OCI-LY1 (cell line): Measurements from ENCODE around the gene FUT4.

Experiments used
- H2AFZ ChIP-seq: fragments of 200-600 bp; sonication (generic), shearing (Covaris generic); 2 replicates; pipeline ENCODE4 v1.6.0; 2014; ENCODE audit warnings: antibody characterized with exemption, mild to moderate bottlenecking, low read length
- H3F3A ChIP-seq: fragments of 200-600 bp; sonication (generic), shearing (Covaris generic); 2 replicates; pipeline ENCODE4 v1.6.0; 2014; ENCODE audit warnings: mild to moderate bottlenecking, antibody characterized with exemption, low read length, moderate library complexity; ENCODE audit not compliant: insufficient read depth
- H3K27ac ChIP-seq: fragments of 200-600 bp; sonication (generic); 2 replicates; pipeline ENCODE4 v1.5.1; 2014; ENCODE audit warnings: low read length, mixed run types, mild to moderate bottlenecking, low read depth; ENCODE audit not compliant: poor library complexity, severe bottlenecking
- H3K27me3 ChIP-seq: fragments of 200-600 bp; sonication (generic); 2 replicates; pipeline ENCODE4 v1.6.0; 2014; ENCODE audit warnings: antibody characterized with exemption, mild to moderate bottlenecking, low read length, moderate library complexity; ENCODE audit not compliant: insufficient read depth
- H3K36me3 ChIP-seq: fragments of 200-600 bp; sonication (generic); 2 replicates; pipeline ENCODE4 v1.6.1; 2014; ENCODE audit warnings: mild to moderate bottlenecking, antibody characterized with exemption, low read length, moderate library complexity, mixed read lengths; ENCODE audit not compliant: insufficient read depth
- H3K4me1 ChIP-seq: fragments of 200-600 bp; sonication (generic); 2 replicates; pipeline ENCODE4 v1.5.1; 2014; ENCODE audit warnings: mild to moderate bottlenecking, low read length, moderate library complexity; ENCODE audit not compliant: insufficient read depth, severe bottlenecking
- H3K4me2 ChIP-seq: fragments of 200-600 bp; sonication (generic), shearing (Covaris generic); 2 replicates; pipeline ENCODE4 v1.6.1; 2014; ENCODE audit warnings: low read length
- H3K4me3 ChIP-seq: fragments of 200-600 bp; sonication (generic); 2 replicates; pipeline ENCODE4 v1.5.1; 2014; ENCODE audit warnings: low read length, low read depth, mild to moderate bottlenecking, mixed read lengths; ENCODE audit not compliant: poor library complexity, severe bottlenecking
- H3K79me2 ChIP-seq: fragments of 200-600 bp; shearing (Covaris generic); 2 replicates; pipeline ENCODE4 v1.6.1; 2016; ENCODE audit warnings: mixed run types, low read length, mixed read lengths; ENCODE audit not compliant: insufficient read depth
- H3K9ac ChIP-seq: fragments of 200-600 bp; sonication (generic), shearing (Covaris generic); 2 replicates; pipeline ENCODE4 v1.6.1; 2014; ENCODE audit warnings: mild to moderate bottlenecking, low read length, mixed read lengths
- H3K9me2 ChIP-seq: fragments of 200-600 bp; sonication (generic), shearing (Covaris generic); 2 replicates; pipeline ENCODE4 v1.6.1; 2014; ENCODE audit warnings: low read depth, mild to moderate bottlenecking, low read length, mixed read lengths
- H3K9me3 ChIP-seq: fragments of 200-600 bp; shearing (Covaris generic); 2 replicates; pipeline ENCODE4 v1.6.1; 2014; ENCODE audit warnings: low read length, mixed read lengths
- H4K20me1 ChIP-seq: fragments of 200-600 bp; sonication (generic), shearing (Covaris generic); 2 replicates; pipeline ENCODE4 v1.6.0; 2016; ENCODE audit warnings: mild to moderate bottlenecking, low read length; ENCODE audit not compliant: insufficient read depth
- CTCF ChIP-seq: fragments of 200-600 bp; sonication (generic), shearing (Covaris generic); IDR thresholded peaks from 2 replicates; pipeline ENCODE4 v1.5.1; 2017; ENCODE audit warnings: mild to moderate bottlenecking, antibody characterized with exemption, low read length, moderate library complexity, mixed read lengths
- EZH2 ChIP-seq: fragments of 200-600 bp; sonication (generic), shearing (Covaris generic); IDR thresholded peaks from 2 replicates; pipeline ENCODE4 v1.8.0; 2017; ENCODE audit warnings: borderline replicate concordance, mixed run types, mild to moderate bottlenecking, antibody characterized with exemption, low read length, moderate library complexity, mixed read lengths

FUT4 gene

GRCh38 chr11:94583213-94583865 is 39.6 kb downstream of the FUT4 start:
- Histone ChIP-seq H4K20me1 (no peaks in the 10 kb centered on the region), H3K9ac (no peak overlapping the region), H2AFZ (no peak overlapping the region), H3K27ac (no peak overlapping the region), H3K9me3 (no peaks in the 10 kb centered on the region), H3K4me1 (no peaks in the 10 kb centered on the region), H3K9me2 (no peaks in the 10 kb centered on the region), H3K79me2 (no peaks in the 10 kb centered on the region), H3K4me2 (no peak overlapping the region), H3K4me3 (no peak overlapping the region), H3K27me3 (no peaks in the 10 kb centered on the region), H3F3A (no peaks in the 10 kb centered on the region), H3K36me3 (no peaks in the 10 kb centered on the region)
- TF ChIP-seq EZH2 (no peak), CTCF (no peak)

GRCh38 chr11:94583866-94584500 is 40.3 kb downstream of the FUT4 start:
- H3K4me3 ChIP-seq, result no peak overlapping the region
- TF ChIP-seq CTCF, result no peak
- TF ChIP-seq EZH2, result no peak
- no peaks in the 10 kb centered on the region for H3K36me3 ChIP-seq

GRCh38 chr11:94584978-94585377 is 41.3 kb downstream of the FUT4 start:
- Histone ChIP-seq H3K4me3 (no peak overlapping the region), H2AFZ (no peak overlapping the region), H4K20me1 (no peaks in the 10 kb centered on the region), H3K9me2 (no peaks in the 10 kb centered on the region), H3K27me3 (no peaks in the 10 kb centered on the region), H3K36me3 (no peaks in the 10 kb centered on the region), H3F3A (no peaks in the 10 kb centered on the region), H3K79me2 (no peaks in the 10 kb centered on the region), H3K4me2 (no peak overlapping the region), H3K9me3 (no peaks in the 10 kb centered on the region), H3K4me1 (no peaks in the 10 kb centered on the region), H3K9ac (no peak overlapping the region), H3K27ac (no peak overlapping the region)
- TF ChIP-seq EZH2, result no peak
- no peak for TF ChIP-seq CTCF

More at GRCh38 chr11:94583866-94584500, 40.3 kb downstream of the FUT4 start:
- no peak overlapping the region for H3K9ac ChIP-seq
- H3F3A ChIP-seq, result no peaks in the 10 kb centered on the region
- no peak overlapping the region for H3K4me2 ChIP-seq
- H3K27ac ChIP-seq, result no peak overlapping the region
- H3K27me3 ChIP-seq, result no peaks in the 10 kb centered on the region
- no peak overlapping the region for H2AFZ ChIP-seq
- H3K4me1 ChIP-seq, result no peaks in the 10 kb centered on the region
- no peaks in the 10 kb centered on the region for H4K20me1 ChIP-seq
- H3K9me3 ChIP-seq, result no peaks in the 10 kb centered on the region
- H3K9me2 ChIP-seq, result no peaks in the 10 kb centered on the region
- H3K79me2 ChIP-seq, result no peaks in the 10 kb centered on the region
